Measurements from ENCODE around the gene CEPT1.
A peak's percentile ranks its signal among the peaks of the same experiment; 100 is the strongest.

CEPT1 gene

DNA sequence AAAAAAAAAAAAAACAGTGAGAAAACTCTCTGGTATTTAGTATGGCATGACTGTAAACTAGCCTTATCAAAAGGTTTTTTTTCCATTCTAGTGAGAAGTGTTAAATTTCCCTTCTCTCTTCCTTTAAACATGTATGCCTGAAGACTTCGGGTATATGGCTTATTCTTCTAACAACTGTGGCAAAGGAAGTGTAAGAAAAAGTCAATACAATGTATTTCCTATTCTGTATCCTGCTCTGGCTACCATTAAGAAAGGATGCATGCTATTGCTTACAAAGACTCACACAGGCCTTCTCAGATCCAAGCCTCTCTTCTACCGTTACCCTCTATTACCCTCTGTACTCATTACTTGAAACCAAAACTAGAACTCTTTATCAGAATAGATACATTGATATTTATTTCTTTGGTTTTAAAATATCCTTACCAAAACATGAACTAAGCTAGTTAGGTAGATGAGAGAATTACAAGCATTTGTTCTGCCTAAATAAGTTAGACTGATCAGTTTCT lies 8.4 kb downstream of the CEPT1 start:
- H3K27me3 ChIP-seq (replicated peaks; ENCODE audit: control insufficient read depth, insufficient read depth, low read length) = no peaks in the 10 kb centered on the region
- DNase-seq (ENCODE audit: low read depth) = no peak
- H3K9me3 ChIP-seq (ENCODE audit: control insufficient read depth, low read length) = no peaks in the 10 kb centered on the region
- H3K4me1 ChIP-seq (ENCODE audit: control insufficient read depth, insufficient read depth, low read length) = peaks cover 4% of the 10 kb centered on the region
- peaks cover 63% of the 10 kb centered on the region for H3K36me3 ChIP-seq (ENCODE audit: control insufficient read depth, insufficient read depth, low read length, severe bottlenecking)
- H3K9ac ChIP-seq (ENCODE audit: low read length) = no peak overlapping the region
- no peak overlapping the region for H3K4me3 ChIP-seq (ENCODE audit: low read length)

DNA sequence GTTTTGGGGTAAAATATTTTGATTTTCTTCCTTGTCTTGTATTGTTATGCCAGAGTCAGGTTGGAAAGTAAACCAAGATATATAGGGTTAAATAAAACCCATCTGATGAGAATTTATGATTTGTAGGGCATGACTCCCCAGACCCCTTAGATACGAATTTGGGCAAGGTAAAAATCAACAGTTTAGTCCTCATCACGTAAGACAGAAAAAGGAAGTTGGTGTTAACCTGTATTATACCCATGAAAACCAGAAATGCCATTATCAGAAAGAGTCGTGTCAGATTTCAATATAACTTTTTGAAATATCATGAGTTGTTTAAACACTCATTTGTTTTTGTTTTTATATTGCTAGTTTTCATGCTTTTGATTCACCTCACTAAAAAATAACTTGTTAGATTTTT lies 11.8 kb downstream of the CEPT1 start:
- no peak for DNase-seq (ENCODE audit: low read depth)
- H3K4me1 ChIP-seq (ENCODE audit: control insufficient read depth, insufficient read depth, low read length) = no peaks in the 10 kb centered on the region
- no peaks in the 10 kb centered on the region for H3K27me3 ChIP-seq (replicated peaks; ENCODE audit: control insufficient read depth, insufficient read depth, low read length)
- no peaks in the 10 kb centered on the region for H3K9me3 ChIP-seq (ENCODE audit: control insufficient read depth, low read length)
- H3K36me3 ChIP-seq (ENCODE audit: control insufficient read depth, insufficient read depth, low read length, severe bottlenecking) = peaks cover 81% of the 10 kb centered on the region
- no peak overlapping the region for H3K9ac ChIP-seq (ENCODE audit: low read length)
- no peak overlapping the region for H3K4me3 ChIP-seq (ENCODE audit: low read length)

DNA sequence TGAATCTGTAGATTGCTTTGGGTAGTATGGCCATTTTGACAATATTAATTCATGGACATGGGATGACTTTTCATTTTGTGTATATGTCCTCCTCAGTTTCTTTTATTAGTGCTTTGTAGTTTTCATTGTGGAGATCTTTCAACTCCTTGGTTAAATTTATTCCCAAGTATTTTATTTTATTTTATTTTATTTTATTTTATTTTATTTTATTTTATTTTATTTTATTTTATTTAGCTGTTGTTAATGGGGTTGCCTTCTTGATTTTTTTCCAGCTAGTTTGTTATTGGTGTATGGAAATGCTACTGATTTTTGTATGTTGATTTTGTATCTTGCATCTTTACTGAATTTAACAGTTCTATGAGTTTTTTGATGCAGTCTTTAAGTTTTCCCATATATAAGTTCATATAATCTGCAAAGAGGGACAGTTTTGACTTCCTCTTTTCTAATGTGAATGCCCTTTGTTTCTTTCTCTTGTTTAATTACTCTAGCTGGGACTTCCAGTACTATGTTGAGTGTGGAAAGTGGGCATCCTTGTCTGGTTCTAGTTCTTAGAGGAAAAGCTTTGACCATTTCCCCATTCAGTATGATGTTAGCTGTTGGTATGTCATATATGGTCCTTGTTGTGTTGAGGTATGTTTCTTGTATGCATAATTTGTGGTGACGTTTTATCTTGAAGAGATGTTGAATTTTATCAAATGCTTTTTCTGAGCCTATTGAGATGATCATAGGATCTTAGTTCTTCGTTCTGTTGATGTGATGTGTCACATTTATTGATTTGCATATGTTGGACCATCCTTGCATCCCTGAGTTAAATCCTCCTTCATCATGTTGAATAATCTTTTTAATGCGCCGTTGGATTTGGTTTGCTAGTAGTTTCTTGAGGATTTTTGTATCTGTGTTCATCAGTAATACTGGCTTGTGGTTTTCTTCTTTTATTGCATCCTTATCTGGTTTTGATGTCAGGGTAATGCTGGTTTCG lies 14.3 kb downstream of the CEPT1 start:
- DNase-seq (ENCODE audit: low read depth) = no peak
- Histone ChIP-seq H3K4me1 (ENCODE audit: control insufficient read depth, insufficient read depth, low read length) (no peaks in the 10 kb centered on the region), H3K9ac (ENCODE audit: low read length) (no peak overlapping the region), H3K9me3 (ENCODE audit: control insufficient read depth, low read length) (no peaks in the 10 kb centered on the region), H3K4me3 (ENCODE audit: low read length) (no peak overlapping the region), H3K36me3 (ENCODE audit: control insufficient read depth, insufficient read depth, low read length, severe bottlenecking) (peaks cover 73% of the 10 kb centered on the region), H3K27me3 (replicated peaks; ENCODE audit: control insufficient read depth, insufficient read depth, low read length) (no peaks in the 10 kb centered on the region)

DNA sequence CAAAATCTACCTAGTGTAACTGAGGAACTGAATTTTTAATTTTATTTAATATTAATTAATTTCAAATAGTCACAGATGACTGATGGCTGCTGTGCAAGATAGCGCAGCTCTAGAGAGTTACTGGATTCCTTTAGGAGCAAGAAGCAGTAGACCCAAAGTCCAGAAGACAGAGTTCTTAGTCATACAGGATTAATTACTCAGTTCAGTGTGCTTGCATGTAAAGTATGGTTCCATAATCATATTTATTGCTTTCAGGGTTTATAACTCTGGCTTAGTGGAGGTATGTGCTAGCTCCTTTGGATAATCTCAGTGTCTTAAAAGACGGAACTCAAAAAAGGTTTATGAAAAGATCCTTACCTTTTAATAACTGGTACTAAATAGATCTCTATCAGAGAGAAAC lies 17.4 kb downstream of the CEPT1 start:
- Histone ChIP-seq H3K9me3 (ENCODE audit: control insufficient read depth, low read length) (no peaks in the 10 kb centered on the region), H3K27me3 (replicated peaks; ENCODE audit: control insufficient read depth, insufficient read depth, low read length) (no peaks in the 10 kb centered on the region), H3K4me3 (ENCODE audit: low read length) (no peak overlapping the region), H3K4me1 (ENCODE audit: control insufficient read depth, insufficient read depth, low read length) (peaks cover 7% of the 10 kb centered on the region), H3K9ac (ENCODE audit: low read length) (no peak overlapping the region), H3K36me3 (ENCODE audit: control insufficient read depth, insufficient read depth, low read length, severe bottlenecking) (peaks cover 73% of the 10 kb centered on the region)
- DNase-seq (ENCODE audit: low read depth) = no peak

DNA sequence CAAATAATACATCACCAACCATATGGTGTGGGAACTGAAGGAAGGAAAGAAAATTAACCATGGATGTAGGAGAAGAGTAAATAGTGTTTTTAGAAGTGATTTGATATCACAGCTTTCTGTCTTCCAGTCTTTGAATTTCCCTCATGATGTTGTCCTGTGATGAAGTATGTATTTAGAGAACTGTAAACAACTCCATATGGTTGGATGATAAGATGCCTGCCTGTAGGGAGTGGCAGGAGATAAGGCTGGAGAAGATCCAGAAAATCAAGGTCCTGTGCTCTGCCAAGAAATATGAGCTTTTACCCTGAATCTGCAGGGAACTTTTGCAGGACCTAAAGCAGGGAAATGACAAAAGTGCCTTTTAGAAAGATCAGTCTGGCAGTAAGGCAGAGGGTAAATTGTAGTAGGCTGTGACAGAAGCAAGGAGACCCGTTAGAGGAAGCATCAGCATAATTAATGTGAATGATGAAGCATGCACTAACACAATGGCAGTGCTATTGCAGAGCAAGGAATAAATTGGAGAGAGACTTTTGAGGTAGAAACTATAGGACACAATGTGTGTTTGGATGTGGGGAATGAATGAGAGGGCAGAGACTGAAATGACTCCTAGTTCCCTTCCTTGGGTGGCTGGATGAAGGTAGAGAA lies 21.9 kb downstream of the CEPT1 start:
- peaks cover 32% of the 10 kb centered on the region for H3K4me1 ChIP-seq (ENCODE audit: control insufficient read depth, insufficient read depth, low read length)
- H3K27me3 ChIP-seq (replicated peaks; ENCODE audit: control insufficient read depth, insufficient read depth, low read length) = no peaks in the 10 kb centered on the region
- DNase-seq (ENCODE audit: low read depth) = peak; percentile 22
- peak overlapping the region; percentile 16 for H3K4me3 ChIP-seq (ENCODE audit: low read length)
- peaks cover 66% of the 10 kb centered on the region for H3K36me3 ChIP-seq (ENCODE audit: control insufficient read depth, insufficient read depth, low read length, severe bottlenecking)
- no peaks in the 10 kb centered on the region for H3K9me3 ChIP-seq (ENCODE audit: control insufficient read depth, low read length)
- H3K9ac ChIP-seq (ENCODE audit: low read length) = peak overlapping the region; percentile 3

DNA sequence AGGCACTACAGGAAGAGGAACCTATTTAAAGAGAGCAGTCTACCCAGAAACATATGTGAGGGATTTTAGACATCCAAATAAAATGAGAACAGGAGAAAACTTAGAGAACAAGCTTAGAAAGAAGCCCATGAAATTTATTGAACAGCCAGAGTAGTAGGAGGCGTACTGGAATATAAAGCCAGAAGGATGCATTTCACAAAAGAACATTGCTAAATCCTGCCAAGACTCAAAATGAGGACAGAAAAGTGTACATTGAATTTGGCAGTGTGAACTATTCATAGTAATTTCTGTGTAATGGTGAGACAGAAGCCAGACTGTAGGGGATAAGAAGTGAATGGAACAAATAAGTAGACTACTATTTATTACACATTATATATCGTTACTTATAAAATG lies 22.5 kb downstream of the CEPT1 start:
- H3K9ac ChIP-seq (ENCODE audit: low read length) = peak overlapping the region; percentile 3
- H3K9me3 ChIP-seq (ENCODE audit: control insufficient read depth, low read length) = no peaks in the 10 kb centered on the region
- peaks cover 68% of the 10 kb centered on the region for H3K36me3 ChIP-seq (ENCODE audit: control insufficient read depth, insufficient read depth, low read length, severe bottlenecking)
- H3K4me1 ChIP-seq (ENCODE audit: control insufficient read depth, insufficient read depth, low read length) = peaks cover 36% of the 10 kb centered on the region
- H3K27me3 ChIP-seq (replicated peaks; ENCODE audit: control insufficient read depth, insufficient read depth, low read length) = no peaks in the 10 kb centered on the region
- no peak for DNase-seq (ENCODE audit: low read depth)
- peak overlapping the region; percentile 16 for H3K4me3 ChIP-seq (ENCODE audit: low read length)

DNA sequence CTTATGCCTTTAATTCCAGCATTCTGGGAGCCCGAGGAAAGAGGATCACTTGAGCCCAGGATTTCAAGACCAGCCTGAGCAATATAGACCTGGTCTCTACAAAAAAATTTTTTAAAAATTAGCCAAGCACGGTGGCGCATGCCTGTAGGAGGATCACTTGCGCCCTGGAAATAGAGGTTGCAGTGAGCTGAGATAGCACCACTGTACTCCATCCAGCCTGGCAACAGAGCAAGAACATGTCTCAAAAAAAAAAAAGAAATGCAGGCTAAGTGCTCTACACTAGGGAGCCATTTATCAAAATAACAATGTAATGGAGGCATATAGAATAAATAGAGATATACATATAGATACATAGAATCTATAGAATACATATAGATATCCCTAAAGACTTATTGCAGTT lies 23.3 kb downstream of the CEPT1 start:
- Histone ChIP-seq H3K9ac (ENCODE audit: low read length) (no peak overlapping the region), H3K4me1 (ENCODE audit: control insufficient read depth, insufficient read depth, low read length) (peaks cover 41% of the 10 kb centered on the region), H3K27me3 (replicated peaks; ENCODE audit: control insufficient read depth, insufficient read depth, low read length) (no peaks in the 10 kb centered on the region), H3K4me3 (ENCODE audit: low read length) (no peak overlapping the region), H3K9me3 (ENCODE audit: control insufficient read depth, low read length) (no peaks in the 10 kb centered on the region), H3K36me3 (ENCODE audit: control insufficient read depth, insufficient read depth, low read length, severe bottlenecking) (peaks cover 76% of the 10 kb centered on the region)
- DNase-seq (ENCODE audit: low read depth) = no peak

DNA sequence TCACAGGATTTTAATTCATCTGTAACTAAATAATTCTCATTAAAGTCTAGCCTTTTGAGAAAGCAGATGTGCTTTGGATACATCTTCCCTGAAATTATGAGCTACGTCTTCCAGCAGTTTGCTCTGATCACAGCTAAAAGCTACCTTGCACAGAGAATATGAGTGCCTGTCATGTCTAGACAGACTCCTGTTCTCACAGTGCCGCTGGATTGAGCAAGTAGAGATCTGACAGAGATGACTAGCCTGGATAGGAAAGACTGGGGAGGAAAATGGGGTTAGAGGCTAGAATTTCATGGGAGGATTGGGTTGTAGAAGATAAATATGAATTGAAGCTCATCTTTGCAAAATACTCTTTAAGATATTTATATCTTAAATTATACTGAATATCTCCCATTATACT lies 24.1 kb downstream of the CEPT1 start:
- peak overlapping the region; percentile 33 for H3K9ac ChIP-seq (ENCODE audit: low read length)
- H3K27me3 ChIP-seq (replicated peaks; ENCODE audit: control insufficient read depth, insufficient read depth, low read length) = no peaks in the 10 kb centered on the region
- DNase-seq (ENCODE audit: low read depth) = no peak
- peaks cover 80% of the 10 kb centered on the region for H3K36me3 ChIP-seq (ENCODE audit: control insufficient read depth, insufficient read depth, low read length, severe bottlenecking)
- no peak overlapping the region for H3K4me3 ChIP-seq (ENCODE audit: low read length)
- H3K9me3 ChIP-seq (ENCODE audit: control insufficient read depth, low read length) = no peaks in the 10 kb centered on the region
- peaks cover 41% of the 10 kb centered on the region for H3K4me1 ChIP-seq (ENCODE audit: control insufficient read depth, insufficient read depth, low read length)

DNA sequence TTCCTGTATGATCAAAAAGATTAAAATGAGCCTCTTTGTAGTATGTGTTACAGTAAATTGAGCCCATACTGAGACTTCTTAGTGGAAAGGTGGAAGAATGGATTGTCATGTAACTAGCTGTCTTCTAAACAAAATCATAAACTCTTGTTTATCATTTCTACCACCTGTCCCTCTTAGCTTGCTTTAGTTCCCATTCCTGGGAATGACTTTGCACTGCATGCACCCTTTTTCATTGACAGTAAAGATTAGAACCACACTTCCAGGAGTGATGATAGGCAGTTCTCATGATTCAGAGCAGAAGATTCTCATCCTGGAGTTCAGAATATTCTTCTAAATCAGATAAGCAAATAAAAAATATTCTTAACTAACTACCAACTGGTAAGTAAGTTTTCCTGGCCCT lies 32.4 kb downstream of the CEPT1 start:
- Histone ChIP-seq H3K36me3 (ENCODE audit: control insufficient read depth, insufficient read depth, low read length, severe bottlenecking) (peaks cover 87% of the 10 kb centered on the region), H3K9me3 (ENCODE audit: control insufficient read depth, low read length) (no peaks in the 10 kb centered on the region), H3K9ac (ENCODE audit: low read length) (no peak overlapping the region), H3K27me3 (replicated peaks; ENCODE audit: control insufficient read depth, insufficient read depth, low read length) (no peaks in the 10 kb centered on the region), H3K4me1 (ENCODE audit: control insufficient read depth, insufficient read depth, low read length) (peaks cover 15% of the 10 kb centered on the region), H3K4me3 (ENCODE audit: low read length) (no peak overlapping the region)
- DNase-seq (ENCODE audit: low read depth) = no peak

DNA sequence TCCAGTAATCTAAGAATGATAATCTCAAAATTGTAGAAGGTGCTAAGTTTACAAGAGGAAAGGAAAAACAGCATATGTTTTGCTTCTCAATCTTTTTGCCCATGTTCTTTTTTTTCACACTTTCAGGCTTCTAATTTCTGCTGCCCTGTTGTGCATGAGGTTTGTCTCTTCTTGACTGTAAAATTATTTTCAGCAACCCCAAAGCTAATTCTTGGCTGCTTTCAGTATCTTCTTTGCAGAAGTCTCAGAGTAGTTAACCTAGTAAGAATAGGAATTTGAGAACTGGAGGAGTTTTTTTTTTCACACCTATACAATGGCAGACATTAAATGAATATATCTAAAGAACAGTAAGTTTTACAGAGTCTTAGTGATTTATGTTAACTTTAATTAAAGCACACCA lies 34.0 kb downstream of the CEPT1 start:
- Histone ChIP-seq H3K4me3 (ENCODE audit: low read length) (no peak overlapping the region), H3K36me3 (ENCODE audit: control insufficient read depth, insufficient read depth, low read length, severe bottlenecking) (peaks cover 84% of the 10 kb centered on the region), H3K27me3 (replicated peaks; ENCODE audit: control insufficient read depth, insufficient read depth, low read length) (no peaks in the 10 kb centered on the region), H3K9ac (ENCODE audit: low read length) (peak overlapping the region; percentile 38), H3K4me1 (ENCODE audit: control insufficient read depth, insufficient read depth, low read length) (peaks cover 14% of the 10 kb centered on the region), H3K9me3 (ENCODE audit: control insufficient read depth, low read length) (no peaks in the 10 kb centered on the region)
- DNase-seq (ENCODE audit: low read depth) = no peak

DNA sequence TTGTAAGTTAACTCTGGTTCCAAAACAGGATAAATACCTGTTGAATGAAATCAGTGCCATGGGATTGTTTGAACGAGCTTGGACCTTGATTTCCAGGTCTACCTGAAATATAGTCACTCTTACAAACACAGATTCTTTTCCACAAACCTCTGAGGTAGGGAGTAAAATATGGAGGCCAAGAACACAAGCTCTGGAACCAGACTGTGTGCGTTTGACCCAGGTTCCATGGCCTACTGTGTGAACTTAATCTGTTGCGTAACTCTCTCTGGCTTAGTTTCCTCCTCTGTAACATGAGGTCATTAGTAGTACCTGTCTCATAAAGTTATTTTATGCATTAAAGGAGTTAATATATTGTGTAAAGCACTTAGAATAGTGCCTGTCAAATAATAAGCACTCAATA lies 35.3 kb downstream of the CEPT1 start:
- no peaks in the 10 kb centered on the region for H3K9me3 ChIP-seq (ENCODE audit: control insufficient read depth, low read length)
- peaks cover 26% of the 10 kb centered on the region for H3K4me1 ChIP-seq (ENCODE audit: control insufficient read depth, insufficient read depth, low read length)
- H3K4me3 ChIP-seq (ENCODE audit: low read length) = no peak overlapping the region
- no peaks in the 10 kb centered on the region for H3K27me3 ChIP-seq (replicated peaks; ENCODE audit: control insufficient read depth, insufficient read depth, low read length)
- no peak overlapping the region for H3K9ac ChIP-seq (ENCODE audit: low read length)
- peaks cover 75% of the 10 kb centered on the region for H3K36me3 ChIP-seq (ENCODE audit: control insufficient read depth, insufficient read depth, low read length, severe bottlenecking)
- DNase-seq (ENCODE audit: low read depth) = no peak

All from adipocyte (in vitro differentiated cells).